ENCODE data around the gene PHF19.

PHF19 gene

GRCh38 chr9:120820095-120820494 is 56.9 kb downstream of the PHF19 start:
- Histone ChIP-seq H3K4me1 (ENCODE audit: control insufficient read depth, insufficient read depth, low read length) (no peaks in the 10 kb centered on the region), H3K27me3 (ENCODE audit: control insufficient read depth, insufficient read depth, low read length) (no peaks in the 10 kb centered on the region), H3K27ac (ENCODE audit: low read depth, low read length) (no peak overlapping the region), H3K9me3 (ENCODE audit: control insufficient read depth, insufficient read depth, low read depth, low read length) (no peaks in the 10 kb centered on the region), H3K4me3 (ENCODE audit: low read depth, low read length) (no peak overlapping the region), H3K9ac (ENCODE audit: low read length) (no peak overlapping the region), H3K36me3 (ENCODE audit: control insufficient read depth, insufficient read depth, low read length) (peaks cover 82% of the 10 kb centered on the region)

DNA sequence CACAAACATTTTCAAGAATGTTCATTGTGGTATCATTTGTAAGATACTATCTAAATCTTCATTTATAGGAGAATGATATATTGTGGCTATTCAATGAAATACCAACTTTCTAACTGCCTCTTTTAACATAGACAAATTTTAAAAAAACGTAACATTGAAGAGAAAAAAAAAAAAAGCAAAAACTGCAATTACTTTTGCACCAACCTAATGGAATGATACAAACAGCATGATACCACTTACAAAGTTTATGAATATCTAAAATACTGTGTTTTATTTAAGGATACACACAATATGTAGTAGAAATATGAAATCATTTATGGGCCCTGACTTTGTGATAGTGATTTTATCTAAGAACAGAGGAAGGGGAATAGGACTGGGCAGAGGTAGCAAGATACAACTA is 58.4 kb downstream of the PHF19 start:
- no peak overlapping the region for H3K4me3 ChIP-seq (ENCODE audit: low read depth, low read length)
- no peaks in the 10 kb centered on the region for H3K4me1 ChIP-seq (ENCODE audit: control insufficient read depth, insufficient read depth, low read length)
- H3K27me3 ChIP-seq (ENCODE audit: control insufficient read depth, insufficient read depth, low read length), result no peaks in the 10 kb centered on the region
- no peak overlapping the region for H3K27ac ChIP-seq (ENCODE audit: low read depth, low read length)
- H3K9ac ChIP-seq (ENCODE audit: low read length), result no peak overlapping the region
- peaks cover 69% of the 10 kb centered on the region for H3K36me3 ChIP-seq (ENCODE audit: control insufficient read depth, insufficient read depth, low read length)
- H3K9me3 ChIP-seq (ENCODE audit: control insufficient read depth, insufficient read depth, low read depth, low read length), result no peaks in the 10 kb centered on the region

- Histone ChIP-seq H3K27ac (ENCODE audit: low read depth, low read length) (no peak overlapping the region), H3K36me3 (ENCODE audit: control insufficient read depth, insufficient read depth, low read length) (peaks cover 40% of the 10 kb centered on the region), H3K4me1 (ENCODE audit: control insufficient read depth, insufficient read depth, low read length) (no peaks in the 10 kb centered on the region)
Observed at GRCh38 chr9:120815075-120815474, 61.9 kb downstream of the PHF19 start.

DNA sequence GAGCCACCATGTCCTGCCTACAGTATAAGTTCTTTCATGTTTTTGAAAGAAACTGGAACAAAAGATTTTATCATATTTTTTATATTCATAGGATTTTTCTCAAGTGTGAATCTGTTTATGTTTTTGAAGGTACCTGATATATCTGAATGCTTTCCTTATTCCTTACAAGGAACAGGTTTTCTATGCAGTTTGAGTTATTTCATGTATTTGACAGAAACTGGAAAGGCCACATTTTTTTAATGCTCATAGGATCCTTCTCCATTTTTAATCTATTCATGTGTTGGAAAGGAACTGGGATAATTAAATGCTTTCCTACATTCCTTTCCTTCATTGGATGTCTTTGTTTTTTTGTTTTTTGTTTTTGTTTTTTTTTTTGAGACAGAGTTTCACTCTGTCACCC is 68.1 kb downstream of the PHF19 start:
- Histone ChIP-seq H3K36me3 (ENCODE audit: control insufficient read depth, insufficient read depth, low read length) (no peaks in the 10 kb centered on the region), H3K27ac (ENCODE audit: low read depth, low read length) (no peak overlapping the region), H3K27me3 (ENCODE audit: control insufficient read depth, insufficient read depth, low read length) (no peaks in the 10 kb centered on the region), H3K9me3 (ENCODE audit: control insufficient read depth, insufficient read depth, low read depth, low read length) (peaks cover 20% of the 10 kb centered on the region), H3K4me3 (ENCODE audit: low read depth, low read length) (no peak overlapping the region), H3K4me1 (ENCODE audit: control insufficient read depth, insufficient read depth, low read length) (no peaks in the 10 kb centered on the region), H3K9ac (ENCODE audit: low read length) (no peak overlapping the region)

More at GRCh38 chr9:120815075-120815474, 61.9 kb downstream of the PHF19 start:
- Histone ChIP-seq H3K9me3 (ENCODE audit: control insufficient read depth, insufficient read depth, low read depth, low read length) (no peaks in the 10 kb centered on the region), H3K4me3 (ENCODE audit: low read depth, low read length) (no peak overlapping the region), H3K27me3 (ENCODE audit: control insufficient read depth, insufficient read depth, low read length) (no peaks in the 10 kb centered on the region), H3K9ac (ENCODE audit: low read length) (no peak overlapping the region)

DNA sequence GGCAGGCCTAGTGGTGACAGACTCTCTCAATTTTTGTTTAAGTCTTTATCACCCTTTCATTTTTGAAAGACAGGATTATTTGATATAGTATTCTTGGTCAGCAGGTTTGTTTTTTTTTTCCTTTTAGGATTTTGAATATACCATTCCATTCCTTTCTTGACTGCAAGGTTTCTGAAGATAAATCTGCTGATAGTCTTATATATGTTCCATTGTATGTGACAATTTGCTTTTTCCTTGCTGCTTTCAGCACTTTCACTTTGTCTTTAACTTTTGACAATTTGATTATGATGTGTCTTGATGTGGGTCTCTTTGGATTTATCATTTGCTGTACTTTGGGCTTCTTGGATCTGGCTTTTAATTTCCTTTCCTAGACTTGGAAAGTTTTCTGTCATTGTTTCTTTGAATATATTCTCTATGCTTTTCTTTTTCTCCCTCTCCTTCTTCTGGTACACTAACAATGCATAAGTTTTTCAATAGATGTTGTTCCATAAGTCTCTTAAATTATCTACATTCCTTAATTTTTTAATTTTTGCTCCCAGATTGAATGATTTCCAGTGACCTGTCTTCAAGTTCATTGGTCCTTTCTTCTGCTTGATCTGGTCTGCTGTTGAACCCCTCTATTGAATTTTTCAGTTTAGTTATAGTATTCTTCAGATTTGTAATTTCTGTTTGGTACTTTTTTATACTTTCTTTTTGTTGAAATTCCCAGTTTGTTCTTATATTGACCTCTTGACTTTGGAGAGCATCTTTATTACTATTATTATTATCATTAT is 69.2 kb downstream of the PHF19 start:
- no peak overlapping the region for H3K4me3 ChIP-seq (ENCODE audit: low read depth, low read length)
- peaks cover 23% of the 10 kb centered on the region for H3K9me3 ChIP-seq (ENCODE audit: control insufficient read depth, insufficient read depth, low read depth, low read length)
- H3K4me1 ChIP-seq (ENCODE audit: control insufficient read depth, insufficient read depth, low read length), result no peaks in the 10 kb centered on the region
- H3K9ac ChIP-seq (ENCODE audit: low read length), result no peak overlapping the region
- H3K27me3 ChIP-seq (ENCODE audit: control insufficient read depth, insufficient read depth, low read length), result no peaks in the 10 kb centered on the region
- H3K36me3 ChIP-seq (ENCODE audit: control insufficient read depth, insufficient read depth, low read length), result no peaks in the 10 kb centered on the region
- H3K27ac ChIP-seq (ENCODE audit: low read depth, low read length), result no peak overlapping the region
